K562 (cell line): Measurements from ENCODE around the gene PHC3. TPM values are rescaled to one million over a fixed set of nuclear protein-coding genes. Genes with fewer than 3 reads are reported as not detected.
A peak's percentile ranks its signal among the peaks of the same experiment; 100 is the strongest.

Source experiments
- ATAC-seq: fragments of 200-7000 bp; cut with Tn5 transposase; 3 replicates; pipeline ENCODE4 v1.9.1; 2020; ENCODE audit warnings: moderate library complexity
- BruUV-seq: library from RNA; stranded (reverse); fragments of 400-500 nt; replicated peaks from 2 replicates; lab custom pipeline; 2021; lab: Mats Ljungman, UMichigan
- CTCF ChIA-PET: fragments of 300-600 bp; formaldehyde crosslinking; extraction: SDS; loops from one replicate; lab custom pipeline; 2021; ENCODE audit warnings: low intra/inter-chr PET ratio; lab: Yijun Ruan, JAX
- POLR2A ChIA-PET: fragments of 300-600, 350-650 bp; sonication (Branson Sonifier 250); formaldehyde crosslinking; extraction: SDS; loops from one replicate; lab custom pipeline; 2021; ENCODE audit warnings: antibody characterized with exemption, inconsistent platforms; lab: Yijun Ruan, JAX
- DNase-seq, 4 experiments: peaks; one replicate each; pipeline versions ENCODE4 v3.0.0 to v3.0.0-alpha.2; 2011 to 2018; ENCODE audit warnings: low spot score in 3 of 4, mixed read lengths in 3 of 4; ENCODE audit errors: extremely low read depth in 1 of 4
- FAIRE-seq: peaks from 2 replicates; lab custom pipeline; 2011; peaks lifted over from hg19 to GRCh38; lab: Jason Lieb, UNC
- H2AFZ ChIP-seq: 2 replicates; pipeline ENCODE4 v1.6.0; 2011; ENCODE audit warnings: low read depth, low read length, control low read depth, inconsistent platforms
- H3K27ac ChIP-seq: fragments of 200-600 bp; 3 replicates; pipeline ENCODE4 v1.8.0; 2011; ENCODE audit warnings: low read depth, mild to moderate bottlenecking, control low read depth, inconsistent platforms, low read length, moderate library complexity, mixed read lengths; ENCODE audit errors: extremely low read depth
- H3K27me3 ChIP-seq, 2 experiments: fragments of 300-600 bp in 1 of 2; 2 replicates in 1 of 2; 3 replicates in 1 of 2; pipeline versions ENCODE4 v1.6.0 to v1.8.0; 2011; ENCODE audit warnings: inconsistent platforms in 2 of 2, low read length in 2 of 2, mild to moderate bottlenecking in 1 of 2, mixed read lengths in 1 of 2, moderate library complexity in 1 of 2; ENCODE audit not compliant: control insufficient read depth in 2 of 2, insufficient read depth in 2 of 2
- H3K36me3 ChIP-seq: fragments of 300-600 bp; 3 replicates; pipeline ENCODE4 v1.8.0; 2011; ENCODE audit warnings: mild to moderate bottlenecking, low read length, inconsistent platforms; ENCODE audit not compliant: control insufficient read depth, insufficient read depth
- H3K4me1 ChIP-seq, 2 experiments: fragments of 200-600 bp in 1 of 2; replicated peaks in 1 of 2; 2 replicates in 1 of 2; 3 replicates in 1 of 2; pipeline versions ENCODE4 v1.5.1 to v1.8.0; 2011; ENCODE audit warnings: inconsistent platforms in 2 of 2, low read length in 2 of 2, mild to moderate bottlenecking in 1 of 2, mixed read lengths in 1 of 2, moderate library complexity in 1 of 2; ENCODE audit not compliant: control insufficient read depth in 2 of 2, insufficient read depth in 2 of 2
- H3K4me2 ChIP-seq: 2 replicates; pipeline ENCODE4 v1.6.1; 2011; ENCODE audit warnings: low read length, control low read depth, inconsistent platforms, mixed read lengths; ENCODE audit not compliant: insufficient read depth
- H3K4me3 ChIP-seq: fragments of 200-600 bp; sonication (generic), shearing (Covaris generic); 2 replicates; pipeline ENCODE4 v1.5.1; 2016; ENCODE audit warnings: control low read depth, inconsistent platforms
- H3K79me2 ChIP-seq: fragments of 200-600 bp; 3 replicates; pipeline ENCODE4 v1.8.0; 2011; ENCODE audit warnings: low read length, inconsistent platforms; ENCODE audit not compliant: control insufficient read depth, insufficient read depth
- H3K9ac ChIP-seq, 2 experiments: 2 replicates each; pipeline versions ENCODE4 v1.6.0 to v1.6.1; 2011; ENCODE audit warnings: low read depth in 2 of 2, low read length in 2 of 2, control low read depth in 1 of 2, inconsistent platforms in 1 of 2, mild to moderate bottlenecking in 1 of 2, mixed read lengths in 1 of 2; ENCODE audit not compliant: insufficient read depth in 1 of 2
- H3K9me1 ChIP-seq: one replicate; pipeline ENCODE4 v1.6.0; 2011; ENCODE audit warnings: inconsistent platforms, mild to moderate bottlenecking, low read length, moderate library complexity; ENCODE audit not compliant: control insufficient read depth, insufficient read depth
- H3K9me3 ChIP-seq: replicated peaks from 2 replicates; pipeline ENCODE4 v1.5.1; 2011; ENCODE audit warnings: low read depth, low read length, inconsistent platforms; ENCODE audit not compliant: control insufficient read depth, insufficient read depth
- H4K20me1 ChIP-seq: replicated peaks from 2 replicates; pipeline ENCODE4 v1.6.1; 2011; ENCODE audit warnings: low read length, inconsistent platforms, mixed read lengths; ENCODE audit not compliant: control insufficient read depth, insufficient read depth
- C11orf30 ChIP-seq: fragments of 450-650 bp; IDR thresholded peaks from 2 replicates; pipeline ENCODE4 v1.6.1; 2016; ENCODE audit warnings: low read depth, mild to moderate bottlenecking
- HCFC1 ChIP-seq: IDR thresholded peaks from 2 replicates; pipeline ENCODE4 v1.6.1; 2012; ENCODE audit warnings: low read depth, low read length, improper control_type of control experiment
- NCOA2 ChIP-seq, 2 experiments: fragments of 450-650 bp; IDR thresholded peaks; 2 replicates each; pipeline ENCODE4 v1.6.1; 2018; ENCODE audit warnings: mild to moderate bottlenecking in 2 of 2, moderate library complexity in 1 of 2; ENCODE audit not compliant: partially characterized antibody in 2 of 2
- TBP ChIP-seq: optimal IDR thresholded peaks from 2 replicates; pipeline ENCODE3; 2011; ENCODE audit warnings: low read depth, low read length, improper control_type of control experiment
- whole genome bisulfite sequencing: fragments of 100-300 bp; shearing (Covaris generic); methylation state at CpG from one replicate; pipeline ENCODE4 v1.1.6; 2016; ENCODE audit warnings: low coverage, mixed read lengths; ENCODE audit not compliant: insufficient coverage; ENCODE audit errors: missing lambda C conversion rate; 5-methylcytosine and 5-hydroxymethylcytosine counted together
- in situ Hi-C: fragments of 300-500 bp; cut with MboI; formaldehyde crosslinking; loops from 4 replicates; pipeline ENCODE4 v1.15.0; 2018; ENCODE audit warnings: inconsistent platforms, mixed read lengths
- intact Hi-C: fragments of 100-400 bp; cut with micrococcal nuclease; formaldehyde crosslinking; loops from 2 replicates; pipeline ENCODE4 v1.14.2; 2022
- polyA plus RNA-seq, 8 experiments: library from polyadenylated mRNA; depleted of rRNA in 4 of 8; stranded (reverse) in 5 of 8; unstranded in 3 of 8; fragments of >200 nt; fragmentation: Nextera tagmentation in 2 of 8; fragmentation: Illumina TruSeq in 1 of 8; extraction: Ambion mirVana in 2 of 8; extraction: Trizol in 1 of 8; gene quantifications; 2 replicates each; pipeline versions ENCODE4 v1.2.1 to v1.2.3, GENCODE V29; 2011 to 2014; ENCODE audit warnings: inconsistent platforms in 1 of 8, missing spikeins in 1 of 8
- total RNA-seq, 7 experiments: library from RNA; depleted of rRNA in 6 of 7; stranded (reverse); fragments of >200 nt in 6 of 7; fragmentation: Illumina TruSeq in 2 of 7; extraction: Trizol in 2 of 7; gene quantifications; 2 replicates each; pipeline versions ENCODE4 v1.2.1 to v1.2.3, GENCODE V29; 2011 to 2021; ENCODE audit warnings: low replicate concordance in 1 of 7
- TF ChIP-seq, protein P1 (sequence below), 2 experiments: IDR thresholded peaks; 2 replicates each; pipeline ENCODE4 v1.6.1; 2011; ENCODE audit warnings: borderline replicate concordance in 1 of 2, control low read depth in 1 of 2, low read depth in 1 of 2, low read length in 1 of 2, mild to moderate bottlenecking in 1 of 2, mixed read lengths in 1 of 2, moderate library complexity in 1 of 2; ENCODE audit not compliant: insufficient read depth in 1 of 2, insufficient read length in 1 of 2, poor library complexity in 1 of 2, severe bottlenecking in 1 of 2; ENCODE audit errors: extremely low read depth in 1 of 2
- TF ChIP-seq, protein P2 (sequence below): fragments of 450-650 bp; IDR thresholded peaks from 2 replicates; pipeline ENCODE4 v1.6.1; 2016; ENCODE audit warnings: mild to moderate bottlenecking, moderate library complexity

Gene PHC3
- total and polyA plus RNA-seq, 9 of the 15 experiments (the other 6 are each of a cell fraction or from before 2014, with no cell fraction given) = 3.1 to 21.6 (median 10.5) TPM

DNA sequence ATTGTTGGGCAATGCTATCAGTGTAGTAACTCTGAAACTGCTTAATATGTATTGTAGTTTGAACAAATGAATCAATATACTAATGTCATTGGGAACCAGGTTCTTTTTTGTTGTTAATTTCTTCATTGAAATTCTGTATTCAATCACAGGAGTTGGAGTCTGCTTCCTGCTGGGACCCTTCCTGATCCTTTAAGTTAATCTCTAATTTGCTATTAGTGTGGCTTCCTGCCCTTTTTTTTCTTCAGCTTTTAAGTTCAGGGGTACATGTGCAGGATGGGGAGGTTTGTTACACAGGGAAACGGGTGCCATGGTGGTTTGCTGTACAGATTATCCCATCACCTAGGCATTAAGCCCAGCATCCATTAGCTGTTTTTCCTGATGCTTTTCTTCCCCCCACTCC, 122.1 kb downstream of the PHC3 start (continued):
- TF ChIP-seq HCFC1 (no peak), NCOA2 (IDR thresholded peaks at IDR 0.05; ENCODE audit: partially characterized antibody in 2 of 2) (no peak), TBP (no peak)
- TF ChIP-seq, protein P1, sequence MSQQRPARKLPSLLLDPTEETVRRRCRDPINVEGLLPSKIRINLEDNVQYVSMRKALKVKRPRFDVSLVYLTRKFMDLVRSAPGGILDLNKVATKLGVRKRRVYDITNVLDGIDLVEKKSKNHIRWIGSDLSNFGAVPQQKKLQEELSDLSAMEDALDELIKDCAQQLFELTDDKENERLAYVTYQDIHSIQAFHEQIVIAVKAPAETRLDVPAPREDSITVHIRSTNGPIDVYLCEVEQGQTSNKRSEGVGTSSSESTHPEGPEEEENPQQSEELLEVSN (IDR thresholded peaks at IDR 0.05; ENCODE audit: borderline replicate concordance in 1 of 2, extremely low read depth in 1 of 2, insufficient read depth in 1 of 2, insufficient read length in 1 of 2, low read depth in 1 of 2, low read length in 1 of 2, poor library complexity in 1 of 2, severe bottlenecking in 1 of 2) = no peak

DNA sequence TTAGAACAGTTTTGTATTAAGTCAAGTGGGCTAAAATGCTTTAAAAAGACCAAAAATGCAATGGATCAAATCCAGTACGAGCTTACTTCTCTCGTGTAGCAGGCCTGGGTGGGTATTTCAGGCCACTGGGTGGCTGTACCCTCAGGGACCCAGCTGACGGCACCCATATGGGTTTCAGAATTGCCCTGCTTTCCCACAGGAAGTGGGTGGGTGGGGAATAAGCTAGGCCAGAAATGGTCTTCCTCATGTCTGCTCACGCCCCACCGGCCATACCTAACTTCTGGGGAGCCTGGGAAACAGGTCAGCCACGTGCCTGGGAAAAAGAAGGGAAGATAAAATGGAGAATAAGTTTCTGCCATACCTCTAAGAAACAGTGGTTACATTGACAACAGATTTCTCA, 123.4 kb downstream of the PHC3 start:
- in situ Hi-C loops = no loop called here
- no peak overlapping the region for H3K4me2 ChIP-seq
- H2AFZ ChIP-seq = peak overlapping the region; percentile 77
- DNase-seq (no peak), ATAC-seq (no peak; the same call in 2 of the 3 replicates), FAIRE-seq (no peak)
- H3K4me3 ChIP-seq = no peak overlapping the region
- intact Hi-C loops = no loop called here
- WGBS = 38% methylated on average over 6 of the region's 6 CpGs
- no TSS peak for BruUV-seq
- no peaks in the 10 kb centered on the region for H4K20me1 ChIP-seq
- no peaks in the 10 kb centered on the region for H3K9me3 ChIP-seq
- H3K4me1 ChIP-seq = no peaks in the 10 kb centered on the region; a peak in 1 of 5 replicates
- H3K36me3 ChIP-seq = no peaks in the 10 kb centered on the region
- H3K27me3 ChIP-seq = no peaks in the 10 kb centered on the region
- H3K79me2 ChIP-seq = no peaks in the 10 kb centered on the region
- ChIA-PET CTCF (no interaction called here), POLR2A (interaction anchor here (0.6 to 1.3 kb wide), 3 partner anchors 15 to 218 kb away, joined by 3 to 6 read pairs (median 3); no protein-coding TSS in a partner anchor)
- no peaks in the 10 kb centered on the region for H3K9me1 ChIP-seq
- no peak overlapping the region for H3K27ac ChIP-seq
- H3K9ac ChIP-seq = no peak overlapping the region; a peak in 1 of 4 replicates
- TF ChIP-seq, protein P2, sequence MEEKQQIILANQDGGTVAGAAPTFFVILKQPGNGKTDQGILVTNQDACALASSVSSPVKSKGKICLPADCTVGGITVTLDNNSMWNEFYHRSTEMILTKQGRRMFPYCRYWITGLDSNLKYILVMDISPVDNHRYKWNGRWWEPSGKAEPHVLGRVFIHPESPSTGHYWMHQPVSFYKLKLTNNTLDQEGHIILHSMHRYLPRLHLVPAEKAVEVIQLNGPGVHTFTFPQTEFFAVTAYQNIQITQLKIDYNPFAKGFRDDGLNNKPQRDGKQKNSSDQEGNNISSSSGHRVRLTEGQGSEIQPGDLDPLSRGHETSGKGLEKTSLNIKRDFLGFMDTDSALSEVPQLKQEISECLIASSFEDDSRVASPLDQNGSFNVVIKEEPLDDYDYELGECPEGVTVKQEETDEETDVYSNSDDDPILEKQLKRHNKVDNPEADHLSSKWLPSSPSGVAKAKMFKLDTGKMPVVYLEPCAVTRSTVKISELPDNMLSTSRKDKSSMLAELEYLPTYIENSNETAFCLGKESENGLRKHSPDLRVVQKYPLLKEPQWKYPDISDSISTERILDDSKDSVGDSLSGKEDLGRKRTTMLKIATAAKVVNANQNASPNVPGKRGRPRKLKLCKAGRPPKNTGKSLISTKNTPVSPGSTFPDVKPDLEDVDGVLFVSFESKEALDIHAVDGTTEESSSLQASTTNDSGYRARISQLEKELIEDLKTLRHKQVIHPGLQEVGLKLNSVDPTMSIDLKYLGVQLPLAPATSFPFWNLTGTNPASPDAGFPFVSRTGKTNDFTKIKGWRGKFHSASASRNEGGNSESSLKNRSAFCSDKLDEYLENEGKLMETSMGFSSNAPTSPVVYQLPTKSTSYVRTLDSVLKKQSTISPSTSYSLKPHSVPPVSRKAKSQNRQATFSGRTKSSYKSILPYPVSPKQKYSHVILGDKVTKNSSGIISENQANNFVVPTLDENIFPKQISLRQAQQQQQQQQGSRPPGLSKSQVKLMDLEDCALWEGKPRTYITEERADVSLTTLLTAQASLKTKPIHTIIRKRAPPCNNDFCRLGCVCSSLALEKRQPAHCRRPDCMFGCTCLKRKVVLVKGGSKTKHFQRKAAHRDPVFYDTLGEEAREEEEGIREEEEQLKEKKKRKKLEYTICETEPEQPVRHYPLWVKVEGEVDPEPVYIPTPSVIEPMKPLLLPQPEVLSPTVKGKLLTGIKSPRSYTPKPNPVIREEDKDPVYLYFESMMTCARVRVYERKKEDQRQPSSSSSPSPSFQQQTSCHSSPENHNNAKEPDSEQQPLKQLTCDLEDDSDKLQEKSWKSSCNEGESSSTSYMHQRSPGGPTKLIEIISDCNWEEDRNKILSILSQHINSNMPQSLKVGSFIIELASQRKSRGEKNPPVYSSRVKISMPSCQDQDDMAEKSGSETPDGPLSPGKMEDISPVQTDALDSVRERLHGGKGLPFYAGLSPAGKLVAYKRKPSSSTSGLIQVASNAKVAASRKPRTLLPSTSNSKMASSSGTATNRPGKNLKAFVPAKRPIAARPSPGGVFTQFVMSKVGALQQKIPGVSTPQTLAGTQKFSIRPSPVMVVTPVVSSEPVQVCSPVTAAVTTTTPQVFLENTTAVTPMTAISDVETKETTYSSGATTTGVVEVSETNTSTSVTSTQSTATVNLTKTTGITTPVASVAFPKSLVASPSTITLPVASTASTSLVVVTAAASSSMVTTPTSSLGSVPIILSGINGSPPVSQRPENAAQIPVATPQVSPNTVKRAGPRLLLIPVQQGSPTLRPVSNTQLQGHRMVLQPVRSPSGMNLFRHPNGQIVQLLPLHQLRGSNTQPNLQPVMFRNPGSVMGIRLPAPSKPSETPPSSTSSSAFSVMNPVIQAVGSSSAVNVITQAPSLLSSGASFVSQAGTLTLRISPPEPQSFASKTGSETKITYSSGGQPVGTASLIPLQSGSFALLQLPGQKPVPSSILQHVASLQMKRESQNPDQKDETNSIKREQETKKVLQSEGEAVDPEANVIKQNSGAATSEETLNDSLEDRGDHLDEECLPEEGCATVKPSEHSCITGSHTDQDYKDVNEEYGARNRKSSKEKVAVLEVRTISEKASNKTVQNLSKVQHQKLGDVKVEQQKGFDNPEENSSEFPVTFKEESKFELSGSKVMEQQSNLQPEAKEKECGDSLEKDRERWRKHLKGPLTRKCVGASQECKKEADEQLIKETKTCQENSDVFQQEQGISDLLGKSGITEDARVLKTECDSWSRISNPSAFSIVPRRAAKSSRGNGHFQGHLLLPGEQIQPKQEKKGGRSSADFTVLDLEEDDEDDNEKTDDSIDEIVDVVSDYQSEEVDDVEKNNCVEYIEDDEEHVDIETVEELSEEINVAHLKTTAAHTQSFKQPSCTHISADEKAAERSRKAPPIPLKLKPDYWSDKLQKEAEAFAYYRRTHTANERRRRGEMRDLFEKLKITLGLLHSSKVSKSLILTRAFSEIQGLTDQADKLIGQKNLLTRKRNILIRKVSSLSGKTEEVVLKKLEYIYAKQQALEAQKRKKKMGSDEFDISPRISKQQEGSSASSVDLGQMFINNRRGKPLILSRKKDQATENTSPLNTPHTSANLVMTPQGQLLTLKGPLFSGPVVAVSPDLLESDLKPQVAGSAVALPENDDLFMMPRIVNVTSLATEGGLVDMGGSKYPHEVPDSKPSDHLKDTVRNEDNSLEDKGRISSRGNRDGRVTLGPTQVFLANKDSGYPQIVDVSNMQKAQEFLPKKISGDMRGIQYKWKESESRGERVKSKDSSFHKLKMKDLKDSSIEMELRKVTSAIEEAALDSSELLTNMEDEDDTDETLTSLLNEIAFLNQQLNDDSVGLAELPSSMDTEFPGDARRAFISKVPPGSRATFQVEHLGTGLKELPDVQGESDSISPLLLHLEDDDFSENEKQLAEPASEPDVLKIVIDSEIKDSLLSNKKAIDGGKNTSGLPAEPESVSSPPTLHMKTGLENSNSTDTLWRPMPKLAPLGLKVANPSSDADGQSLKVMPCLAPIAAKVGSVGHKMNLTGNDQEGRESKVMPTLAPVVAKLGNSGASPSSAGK = no peak
- no peak for TF ChIP-seq C11orf30
